GM19372 (cell line): ENCODE results near the gene SUSD3.

Source experiments
- ATAC-seq: cut with Tn5 transposase; IDR thresholded peaks from one replicate; pipeline ENCODE4 v1.9.1; 2021; ENCODE audit warnings: mild to moderate bottlenecking, low read depth, moderate library complexity; ENCODE audit not compliant: unreplicated experiment

The SUSD3 gene

DNA sequence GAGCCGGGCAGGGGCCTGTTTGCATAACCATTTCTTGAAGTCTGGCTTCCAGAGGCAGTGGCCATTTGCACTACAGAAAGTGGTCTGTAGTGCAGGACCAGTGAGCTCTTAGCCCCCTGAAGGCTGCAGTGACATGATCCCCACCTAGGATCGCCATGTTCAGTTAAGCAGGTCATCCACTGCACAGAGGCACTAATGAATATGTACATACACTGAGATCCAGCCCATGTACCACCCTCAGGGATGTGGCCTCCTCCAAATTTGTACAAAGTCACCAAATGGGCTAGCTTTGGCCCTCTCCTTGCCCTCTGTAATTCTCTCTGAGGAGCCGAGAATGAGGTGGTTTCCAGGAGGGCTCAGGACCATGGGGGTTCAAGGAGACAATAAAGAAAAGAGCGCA is 8.3 kb upstream of the SUSD3 start:
- no peak for ATAC-seq

DNA sequence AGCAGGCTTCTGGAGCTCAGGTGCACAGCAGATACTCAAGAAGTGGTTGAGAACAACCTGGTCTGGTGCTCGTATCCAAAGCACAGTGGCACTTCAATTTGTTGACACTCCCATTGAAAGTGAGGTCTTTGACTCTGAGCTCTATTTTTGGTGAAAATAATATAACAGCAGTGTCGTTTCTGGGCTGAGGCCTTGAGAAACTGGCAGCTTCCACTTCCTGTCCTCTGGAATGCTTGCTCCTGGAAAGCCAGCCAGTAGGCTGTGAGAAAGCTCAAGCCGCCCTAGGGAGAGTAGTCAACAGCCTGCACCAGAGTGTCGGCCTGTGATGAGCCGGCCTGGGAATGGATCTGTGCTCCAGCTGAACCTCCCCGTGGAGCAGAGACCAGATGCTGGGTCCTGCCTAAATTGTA is 6.8 kb upstream of the SUSD3 start:
- no peak for ATAC-seq

DNA sequence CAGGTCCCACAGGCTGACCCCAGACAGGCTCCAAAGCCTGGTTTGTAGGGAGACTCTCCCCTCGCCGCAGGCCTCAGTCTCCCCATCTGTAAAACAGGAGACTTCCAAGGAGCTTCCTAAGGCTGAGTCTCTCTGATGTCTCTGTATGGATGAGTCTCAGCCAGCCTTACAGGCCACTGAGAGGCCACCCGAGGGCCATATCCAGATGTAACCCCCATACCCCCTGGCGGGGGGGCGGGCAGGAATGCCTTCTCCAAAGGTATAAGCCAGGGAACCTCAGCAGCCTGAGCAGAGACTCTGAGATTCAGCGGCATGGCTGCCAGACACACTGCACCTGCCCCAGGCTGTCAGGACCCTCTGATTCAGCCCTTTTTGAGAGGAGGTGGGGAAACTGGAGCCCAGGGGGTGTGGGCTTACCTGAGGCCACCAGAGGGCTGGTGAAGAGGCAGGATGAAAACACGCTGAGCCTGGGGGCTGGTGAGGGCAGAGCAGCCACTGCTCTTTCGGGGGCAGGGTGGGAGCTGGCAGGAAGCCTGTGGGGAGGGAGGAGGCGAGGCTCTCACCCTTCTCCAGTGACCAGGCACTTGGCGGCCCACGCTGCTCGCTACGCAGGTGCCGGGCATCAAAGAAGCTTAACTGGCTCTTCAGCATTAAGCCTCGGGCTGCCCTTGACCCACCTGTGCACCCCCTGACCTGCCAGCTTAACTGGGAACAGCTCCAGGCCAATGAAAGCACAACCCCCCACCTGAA is 5.5 kb upstream of the SUSD3 start:
- ATAC-seq: no peak

DNA sequence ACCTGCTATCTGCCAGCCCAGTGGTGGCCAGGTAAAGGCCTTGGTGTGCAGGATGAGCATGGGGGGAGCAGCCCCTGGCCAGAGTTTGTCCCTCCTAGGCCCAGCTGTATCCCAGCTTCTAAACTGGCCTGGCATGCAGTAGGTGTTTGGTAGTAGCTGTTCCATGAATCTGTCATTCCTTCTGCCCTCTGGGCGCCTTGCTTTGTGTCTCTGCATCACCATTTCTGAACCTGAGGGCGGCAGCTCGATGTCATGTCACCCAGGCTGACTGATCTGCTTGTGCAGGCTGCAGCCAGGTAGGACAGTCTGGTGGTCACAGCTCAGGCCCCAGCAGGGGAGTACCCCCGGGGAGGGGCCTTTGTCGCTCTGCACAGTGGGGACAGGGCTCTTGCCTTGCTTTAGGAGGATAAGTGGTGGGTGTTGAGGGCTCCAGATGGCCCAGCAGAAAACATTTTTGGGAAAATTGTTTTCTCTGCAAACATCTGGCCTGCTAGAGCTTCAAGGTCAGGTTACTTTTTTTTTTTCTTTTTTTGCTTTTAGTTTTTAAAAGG is 4.6 kb upstream of the SUSD3 start:
- ATAC-seq: no peak

- ATAC-seq: no peak
Observed at GRCh38 chr9:93054758-93055704, 3.5 kb upstream of the SUSD3 start.

- no peak for ATAC-seq
Observed at GRCh38 chr9:93057042-93057702, 1.3 kb upstream of the SUSD3 start.

- ATAC-seq: peak; percentile 6
Observed at GRCh38 chr9:93057703-93058354, 672 bp upstream of the SUSD3 start.

- ATAC-seq: peak; percentile 25
Observed at GRCh38 chr9:93059011-93059714, 662 bp downstream of the SUSD3 start.

DNA sequence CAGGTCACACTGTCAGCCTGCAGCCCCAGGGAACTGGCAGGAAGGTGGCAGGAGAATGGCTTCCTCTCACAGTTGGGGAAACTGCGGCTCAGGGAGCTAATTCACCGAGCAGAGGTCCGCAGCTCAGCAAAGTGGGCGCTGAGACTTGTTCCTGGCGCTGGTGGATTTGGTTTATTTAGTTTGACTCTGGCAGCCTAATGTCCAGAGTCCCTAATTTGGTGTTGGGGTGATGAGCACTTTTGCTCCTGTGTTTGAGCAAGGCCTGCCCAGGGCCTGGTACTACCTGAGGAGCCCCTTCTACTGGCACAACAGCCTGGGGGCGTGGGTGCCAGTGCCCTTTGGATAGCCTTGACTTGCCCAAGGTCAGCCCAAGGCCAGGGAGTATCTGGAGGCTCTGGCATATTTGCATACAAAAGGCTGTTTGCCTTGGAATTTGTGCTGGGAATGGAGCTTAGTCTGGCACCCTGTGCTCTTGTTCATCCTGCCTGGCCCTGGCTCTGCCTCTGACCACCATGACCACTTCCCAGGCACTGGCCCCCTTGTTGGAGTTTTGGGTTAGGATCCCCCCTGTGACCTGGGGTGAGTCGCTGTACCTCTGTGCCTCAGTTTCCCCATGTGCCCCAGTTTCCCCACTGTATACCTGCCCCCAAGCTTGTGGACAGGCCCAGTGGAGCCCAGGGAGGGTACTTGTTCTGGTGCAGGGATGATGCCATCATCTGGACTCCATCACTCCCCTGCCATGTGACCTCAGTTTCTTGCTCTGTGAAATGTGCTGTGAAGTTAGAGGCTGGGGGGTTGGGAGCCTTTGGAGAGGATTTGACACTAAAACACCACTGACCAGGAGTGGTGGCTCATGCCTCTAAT is 1.4 kb downstream of the SUSD3 start:
- ATAC-seq: no peak

DNA sequence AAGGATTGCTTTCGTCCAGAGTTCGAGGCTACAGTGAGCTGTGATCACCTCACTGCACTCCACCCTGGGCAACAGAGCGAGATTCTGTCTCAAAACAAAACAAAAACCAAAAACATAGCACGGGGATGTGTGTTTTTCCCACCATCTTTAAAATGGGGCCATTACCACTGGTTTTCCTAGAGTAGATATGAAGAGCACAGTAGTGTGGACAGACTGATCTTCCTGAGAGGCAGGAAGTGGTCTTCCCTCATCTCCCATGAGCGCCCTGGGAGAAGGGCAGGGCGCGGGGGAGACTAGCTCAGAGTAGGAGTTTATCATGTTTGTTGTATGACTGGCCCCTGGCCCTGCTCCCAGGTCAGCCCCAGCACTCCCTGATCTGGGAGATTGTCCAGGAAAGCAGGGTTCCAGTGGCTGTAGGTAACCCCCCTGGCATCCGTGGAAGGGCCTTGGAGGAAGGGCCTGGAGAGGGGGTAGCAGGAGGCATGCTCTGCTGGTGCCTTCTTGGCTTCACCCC is 2.3 kb downstream of the SUSD3 start:
- ATAC-seq: no peak

- ATAC-seq: no peak
Observed at GRCh38 chr9:93061260-93061751, 2.8 kb downstream of the SUSD3 start.

GRCh38 chr9:93061791-93062763 is 3.6 kb downstream of the SUSD3 start:
- ATAC-seq: no peak

GRCh38 chr9:93064392-93065134 is 6.1 kb downstream of the SUSD3 start:
- ATAC-seq: peak; percentile 90

DNA sequence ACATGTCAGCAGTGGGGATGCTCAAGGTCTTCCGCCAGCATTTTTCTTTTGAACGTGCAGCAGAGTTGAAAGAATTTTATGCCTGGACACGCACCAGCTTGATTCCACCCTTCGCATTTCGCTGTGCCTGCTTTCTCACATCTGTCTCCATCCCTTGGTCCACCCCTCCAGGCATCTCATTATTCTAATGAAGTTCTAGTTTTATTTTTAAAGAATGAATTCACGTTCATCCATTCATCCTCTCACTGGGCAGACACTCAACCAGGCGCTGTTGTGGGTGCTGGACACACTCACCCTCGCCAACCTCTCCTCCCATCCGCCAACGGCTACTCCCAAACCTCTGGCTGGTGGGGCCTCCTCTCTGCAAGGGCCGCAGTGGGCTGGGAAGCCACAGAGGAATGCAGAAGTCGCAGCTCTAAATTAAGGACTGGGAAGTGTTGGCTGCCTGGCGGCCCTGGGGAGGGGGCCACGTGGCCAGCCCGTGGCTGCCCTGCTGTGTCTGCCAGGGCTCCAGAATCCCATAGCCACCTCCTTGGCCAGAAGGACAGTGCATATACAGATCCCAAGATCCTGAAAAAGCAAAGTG is 6.7 kb downstream of the SUSD3 start:
- ATAC-seq: no peak

- ATAC-seq: no peak
Observed at GRCh38 chr9:93066978-93067603, 8.6 kb downstream of the SUSD3 start.

GRCh38 chr9:93068956-93069355 is 10.5 kb downstream of the SUSD3 start:
- no peak for ATAC-seq
